Endothelial cell (in vitro differentiated cells): ENCODE measurements around the gene CHST11. TPM values are rescaled to one million over a fixed set of nuclear protein-coding genes. Genes with fewer than 3 reads are reported as not detected.

ENCODE experiments used
- DNase-seq: peaks from one replicate; pipeline ENCODE4 v3.0.0; 2021; ENCODE audit warnings: low spot score
- H3K27ac Mint-ChIP-seq: one replicate; pipeline ENCODE4 v1.8.0; 2021; ENCODE audit warnings: mixed read lengths, inconsistent platforms; ENCODE audit not compliant: unreplicated experiment
- H3K27me3 Mint-ChIP-seq: one replicate; pipeline ENCODE4 v1.8.0; 2021; ENCODE audit warnings: mild to moderate bottlenecking, moderate library complexity, mixed read lengths, inconsistent platforms; ENCODE audit not compliant: unreplicated experiment
- H3K36me3 Mint-ChIP-seq: one replicate; pipeline ENCODE4 v1.8.0; 2021; ENCODE audit warnings: mild to moderate bottlenecking, low read depth, mixed read lengths, inconsistent platforms; ENCODE audit not compliant: unreplicated experiment
- H3K4me1 Mint-ChIP-seq: one replicate; pipeline ENCODE4 v1.8.0; 2021; ENCODE audit warnings: mild to moderate bottlenecking, mixed read lengths, inconsistent platforms; ENCODE audit not compliant: unreplicated experiment
- H3K4me3 Mint-ChIP-seq: one replicate; pipeline ENCODE4 v1.8.0; 2021; ENCODE audit warnings: mild to moderate bottlenecking, mixed read lengths, inconsistent platforms; ENCODE audit not compliant: unreplicated experiment
- H3K9me3 Mint-ChIP-seq: one replicate; pipeline ENCODE4 v1.8.0; 2021; ENCODE audit warnings: mixed read lengths, inconsistent platforms; ENCODE audit not compliant: unreplicated experiment
- CTCF ChIP-seq: fragments of 200-600 bp; sonication (generic); IDR thresholded peaks from one replicate; pipeline ENCODE4 v1.5.0; 2021; ENCODE audit warnings: antibody characterized with exemption; ENCODE audit not compliant: unreplicated experiment
- total RNA-seq: library from RNA; stranded (reverse); fragmentation: NEBNext Ultra II Directional; extraction: Animal tissue kit (Norgen Biotek cat#: 25700); gene quantifications from one replicate; pipeline ENCODE4 v1.2.1, GENCODE V29; 2021; ENCODE audit not compliant: unreplicated experiment

The CHST11 gene
- total RNA-seq, 1 donor from 2014 or later, result 11.8 TPM

GRCh38 chr12:104712477-104712876 is 255.7 kb downstream of the CHST11 start:
- Mint-ChIP-seq H3K27me3 (peaks cover 9% of the 10 kb centered on the region), H3K27ac (no peak overlapping the region), H3K36me3 (peaks cover 4% of the 10 kb centered on the region), H3K4me1 (peaks cover 17% of the 10 kb centered on the region), H3K4me3 (no peak overlapping the region), H3K9me3 (no peaks in the 10 kb centered on the region)
- no peak for DNase-seq
- no peak for TF ChIP-seq CTCF

GRCh38 chr12:104712968-104713367 is 256.2 kb downstream of the CHST11 start:
- Mint-ChIP-seq H3K27ac (no peak overlapping the region), H3K9me3 (no peaks in the 10 kb centered on the region), H3K36me3 (peaks cover 4% of the 10 kb centered on the region), H3K4me3 (no peak overlapping the region), H3K4me1 (peaks cover 17% of the 10 kb centered on the region), H3K27me3 (peaks cover 9% of the 10 kb centered on the region)
- no peak for TF ChIP-seq CTCF
- DNase-seq, result no peak

GRCh38 chr12:104713444-104713843 is 256.7 kb downstream of the CHST11 start:
- no peak overlapping the region for H3K27ac Mint-ChIP-seq
- H3K4me1 Mint-ChIP-seq, result peaks cover 17% of the 10 kb centered on the region
- H3K4me3 Mint-ChIP-seq, result no peak overlapping the region
- H3K27me3 Mint-ChIP-seq, result peaks cover 9% of the 10 kb centered on the region
- H3K36me3 Mint-ChIP-seq, result peaks cover 4% of the 10 kb centered on the region
- DNase-seq, result no peak
- TF ChIP-seq CTCF, result no peak
- H3K9me3 Mint-ChIP-seq, result no peaks in the 10 kb centered on the region

- TF ChIP-seq CTCF, result no peak
- peaks cover 6% of the 10 kb centered on the region for H3K27me3 Mint-ChIP-seq
- peaks cover 4% of the 10 kb centered on the region for H3K36me3 Mint-ChIP-seq
- no peaks in the 10 kb centered on the region for H3K9me3 Mint-ChIP-seq
- H3K4me1 Mint-ChIP-seq, result peaks cover 17% of the 10 kb centered on the region
- H3K4me3 Mint-ChIP-seq, result no peak overlapping the region
- no peak for DNase-seq
- H3K27ac Mint-ChIP-seq, result no peak overlapping the region
These were observed 257.6 kb downstream of the CHST11 start for GRCh38 chr12:104714369-104714768.

- peaks cover 4% of the 10 kb centered on the region for H3K36me3 Mint-ChIP-seq
- no peaks in the 10 kb centered on the region for H3K9me3 Mint-ChIP-seq
- DNase-seq, result no peak
- no peak for TF ChIP-seq CTCF
- H3K27ac Mint-ChIP-seq, result no peak overlapping the region
- H3K4me3 Mint-ChIP-seq, result no peak overlapping the region
- peaks cover 25% of the 10 kb centered on the region for H3K4me1 Mint-ChIP-seq
- H3K27me3 Mint-ChIP-seq, result peaks cover 6% of the 10 kb centered on the region
These were observed 259.4 kb downstream of the CHST11 start for GRCh38 chr12:104716172-104716571.
